Measurements from ENCODE around the gene ENDOV. TPM values are rescaled to one million over a fixed set of nuclear protein-coding genes. Genes with fewer than 3 reads are reported as not detected.

Gene ENDOV
- polyA plus RNA-seq, 2 of the 4 experiments (the other 2 are of a cell fraction): 33.2 to 42.6 TPM

GRCh38 chr17:80472996-80473395, 58.0 kb downstream of the ENDOV start (continued):
- TF ChIP-seq CHD2 (IDR thresholded peaks at IDR 0.05; ENCODE audit: low read length, partially characterized antibody) (no peak), FOSB (CRISPR knock-in tag; IDR thresholded peaks at IDR 0.05) (no peak), PHF8 (IDR thresholded peaks at IDR 0.05; ENCODE audit: borderline replicate concordance, low read depth) (no peak), ZSCAN20 (CRISPR knock-in tag; IDR thresholded peaks at IDR 0.05) (no peak), EHMT2 (IDR thresholded peaks at IDR 0.05; ENCODE audit: low read depth) (no peak)

- ATAC-seq (no peak), FAIRE-seq (no peak), DNase-seq (ENCODE audit: low read depth in 1 of 2, low spot score in 1 of 2) (no peak)
- POLR2A ChIA-PET: interaction anchor here (1.8 kb wide), 1 partner anchor 19 kb away, joined by 9 read pairs; no protein-coding TSS in a partner anchor
- TF ChIP-seq USF2 (IDR thresholded peaks at IDR 0.05) (no peak), GATA3 (IDR thresholded peaks at IDR 0.05; ENCODE audit: borderline replicate concordance) (no peak), ESRRA (IDR thresholded peaks at IDR 0.05; ENCODE audit: borderline replicate concordance, low read length) (no peak)
- Histone ChIP-seq H3K4me3 (peak overlapping the region; percentile 54; the same call in 2 of the 3 replicates), H3K27ac (peak overlapping the region in 1 of 2 experiments; percentile 80; a peak in 1 of 6 replicates), H3K4me1 (peaks cover 37% of the 10 kb centered on the region), H3K9me3 (no peaks in the 10 kb centered on the region), H3K4me2 (peak overlapping the region; percentile 95)
- CTCF ChIA-PET: interaction anchor here (0.7 to 7.5 kb wide), 20 partner anchors 8 to 509 kb away, joined by 3 to 40 read pairs (median 4); partner anchors contain the start of gene RPTOR
- WGBS (ENCODE audit: missing lambda C conversion rate): 71% methylated on average over 7 of the region's 7 CpGs
These were observed 58.7 kb downstream of the ENDOV start for GRCh38 chr17:80473701-80474100.

- FAIRE-seq: no peak
- Histone ChIP-seq H3K4me1 (peaks cover 37% of the 10 kb centered on the region), H3K9me3 (no peaks in the 10 kb centered on the region), H3K27ac (peak overlapping the region; percentile 60 to 80; a peak in 5 of 6 replicates), H3K4me2 (peak overlapping the region; percentile 95), H3K4me3 (peak overlapping the region; percentile 54)
- CTCF ChIA-PET: interaction anchor here (0.7 to 7.5 kb wide), 34 partner anchors 7 to 509 kb away, joined by 3 to 53 read pairs (median 4); partner anchors contain the start of gene RPTOR
- POLR2A ChIA-PET: interaction anchor here (1.8 to 3.7 kb wide), 2 partner anchors 19 to 20 kb away, joined by 9 to 27 read pairs; no protein-coding TSS in a partner anchor
- 22% methylated on average over 16 of the region's 16 CpGs for WGBS (ENCODE audit: missing lambda C conversion rate)
- peak; percentile 21 to 45 for ATAC-seq
- DNase-seq (ENCODE audit: low read depth in 1 of 2, low spot score in 1 of 2): peak; percentile 78 to 85
- TF ChIP-seq RFX5 (IDR thresholded peaks at IDR 0.05) (no peak), MAX (IDR thresholded peaks at IDR 0.05) (peak; percentile 38; the same call in 1 of the 2 replicates), MYC (IDR thresholded peaks at IDR 0.05; ENCODE audit: borderline replicate concordance, low read length) (no peak), CTCF (IDR thresholded peaks at IDR 0.05) (peak; percentile 48), SMC3 (IDR thresholded peaks at IDR 0.05) (peak; percentile 68), RAD21 (conservative IDR thresholded peaks at IDR 0.05 in 1 of 2, IDR thresholded peaks at IDR 0.05 in 1 of 2) (peak; percentile 64 to 69), USF2 (IDR thresholded peaks at IDR 0.05) (peak; percentile 87), TFCP2L1 (CRISPR knock-in tag; IDR thresholded peaks at IDR 0.05) (no peak)
These were observed 59.4 kb downstream of the ENDOV start for GRCh38 chr17:80474231-80474960.
